Activated T-cell treated with anti-CD3 and anti-CD28 coated beads for 1 hour (primary cell): ENCODE data around the gene FAM193A.
"Not testable (repeated sequence)": the region's sequence is repeated elsewhere in the genome, so short reads cannot be mapped to it uniquely, and the experiment has no call there.

Source experiments
- DNase-seq: peaks from one replicate; pipeline ENCODE4 v3.0.0-alpha.2; 2020; ENCODE audit warnings: low read depth

Gene FAM193A

GRCh38 chr4:2578106-2578505 is 41.7 kb downstream of the FAM193A start:
- no peak for DNase-seq

GRCh38 chr4:2579910-2580309 is 43.5 kb downstream of the FAM193A start:
- DNase-seq, result no peak

GRCh38 chr4:2583092-2583491 is 46.6 kb downstream of the FAM193A start:
- no peak for DNase-seq

- no peak for DNase-seq
These were observed 47.1 kb downstream of the FAM193A start for GRCh38 chr4:2583517-2583916.

GRCh38 chr4:2586502-2586901 is 50.1 kb downstream of the FAM193A start:
- DNase-seq, result no peak

GRCh38 chr4:2587213-2587823 is 50.9 kb downstream of the FAM193A start:
- no peak for DNase-seq

GRCh38 chr4:2588259-2588658 is 51.8 kb downstream of the FAM193A start:
- DNase-seq, result no peak

GRCh38 chr4:2591189-2591588 is 54.7 kb downstream of the FAM193A start:
- DNase-seq, result no peak

- DNase-seq, result not testable (repeated sequence)
These were observed 55.6 kb downstream of the FAM193A start for GRCh38 chr4:2592014-2592413.

GRCh38 chr4:2592572-2592971 is 56.1 kb downstream of the FAM193A start:
- DNase-seq, result no peak

- DNase-seq, result no peak
These were observed 56.6 kb downstream of the FAM193A start for GRCh38 chr4:2593003-2593402.

- DNase-seq, result no peak
These were observed 59.0 kb downstream of the FAM193A start for GRCh38 chr4:2595436-2595835.

- no peak for DNase-seq
These were observed 59.6 kb downstream of the FAM193A start for GRCh38 chr4:2595952-2596552.

GRCh38 chr4:2596611-2597010 is 60.2 kb downstream of the FAM193A start:
- no peak for DNase-seq

- no peak for DNase-seq
These were observed 62.3 kb downstream of the FAM193A start for GRCh38 chr4:2598511-2599303.

GRCh38 chr4:2599304-2599654 is 62.8 kb downstream of the FAM193A start:
- no peak for DNase-seq

GRCh38 chr4:2600878-2601277 is 64.4 kb downstream of the FAM193A start:
- no peak for DNase-seq

- no peak for DNase-seq
These were observed 68.2 kb downstream of the FAM193A start for GRCh38 chr4:2604614-2605013.

- DNase-seq, result no peak
These were observed 70.6 kb downstream of the FAM193A start for GRCh38 chr4:2606960-2607506.

- DNase-seq, result no peak
These were observed 71.4 kb downstream of the FAM193A start for GRCh38 chr4:2607822-2608221.

- no peak for DNase-seq
These were observed 71.8 kb downstream of the FAM193A start for GRCh38 chr4:2608291-2608690.

GRCh38 chr4:2615821-2616220 is 79.4 kb downstream of the FAM193A start:
- DNase-seq, result no peak

- DNase-seq, result no peak
These were observed 81.5 kb downstream of the FAM193A start for GRCh38 chr4:2617955-2618354.
